ENCODE measurements around the gene KDM4F.

KDM4F gene

DNA sequence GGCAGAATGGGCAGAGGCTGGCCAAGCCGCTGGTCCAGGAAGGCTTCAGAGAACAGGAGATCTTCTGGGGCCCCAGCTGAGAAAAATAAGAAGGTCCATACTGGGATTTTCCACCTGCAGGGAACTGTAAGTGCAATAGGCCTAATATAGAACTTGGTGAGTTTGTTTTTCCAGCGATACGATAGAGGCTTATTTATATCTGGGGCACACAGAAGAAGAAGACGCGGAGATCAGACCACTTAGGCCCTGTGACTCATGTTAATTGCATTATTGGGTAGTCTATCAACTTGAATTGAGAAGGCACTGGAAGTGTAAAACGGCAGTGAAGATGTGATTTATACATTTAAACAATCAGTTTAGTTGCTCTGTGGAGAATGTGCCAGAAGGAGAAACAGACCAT, 9.8 kb downstream of the KDM4F start:
- DNase-seq, result no peak

- DNase-seq, result peak in 3 of 56 donors; percentile 10 to 31 (median 12)
Observed at GRCh38 chr11:95065336-95065735, 16.1 kb downstream of the KDM4F start.

DNA sequence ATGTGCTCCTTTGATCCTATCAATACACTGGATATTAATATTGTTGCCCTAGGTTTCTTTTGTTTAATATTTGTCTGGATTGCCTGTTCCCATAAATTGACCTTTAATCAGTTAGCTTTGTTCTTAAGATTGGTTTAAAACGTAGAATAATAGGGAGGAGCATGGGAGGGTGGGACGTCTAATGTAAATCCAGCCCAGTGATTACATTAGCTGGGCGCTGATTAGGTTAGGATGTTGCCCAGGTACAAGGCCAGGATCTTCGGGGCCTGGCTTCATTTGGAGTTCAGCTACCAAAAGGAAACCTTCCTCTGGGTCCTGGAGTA, 17.5 kb downstream of the KDM4F start, which contains the start of gene SRSF8:
SRSF8 (plus strand) TSS at position 204 of the 323 bp plus-strand sequence. CDS start 308 bp downstream, outside the sequence.
- DNase-seq, result no peak

DNA sequence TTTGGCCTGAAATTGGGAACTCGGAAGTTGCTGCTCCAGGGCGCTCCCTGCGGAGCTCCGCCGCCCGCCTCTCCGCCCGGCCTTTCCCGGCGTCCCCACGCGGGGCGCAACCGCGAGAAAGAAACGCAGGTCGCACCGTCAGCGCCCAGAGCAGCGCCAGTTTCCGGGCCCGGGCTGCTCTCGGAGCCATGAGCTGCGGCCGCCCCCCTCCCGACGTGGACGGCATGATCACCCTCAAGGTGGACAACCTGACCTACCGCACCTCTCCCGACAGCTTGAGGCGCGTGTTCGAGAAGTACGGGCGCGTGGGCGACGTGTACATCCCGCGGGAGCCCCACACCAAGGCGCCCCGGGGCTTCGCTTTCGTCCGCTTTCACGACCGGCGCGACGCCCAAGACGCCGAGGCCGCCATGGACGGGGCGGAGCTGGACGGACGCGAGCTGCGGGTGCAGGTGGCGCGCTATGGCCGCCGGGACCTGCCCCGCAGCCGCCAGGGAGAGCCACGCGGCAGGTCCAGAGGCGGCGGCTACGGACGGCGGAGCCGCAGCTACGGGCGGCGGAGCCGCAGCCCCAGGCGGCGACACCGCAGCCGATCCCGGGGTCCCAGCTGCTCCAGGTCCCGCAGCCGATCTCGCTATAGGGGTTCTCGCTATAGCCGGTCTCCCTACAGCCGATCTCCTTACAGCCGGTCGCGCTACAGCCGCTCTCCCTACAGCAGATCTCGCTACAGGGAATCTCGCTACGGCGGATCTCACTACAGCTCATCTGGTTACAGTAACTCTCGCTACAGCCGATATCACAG, 18.0 kb downstream of the KDM4F start:
- DNase-seq, result peak in 54 of 56 donors; percentile 22 to 88 (median 74)

DNA sequence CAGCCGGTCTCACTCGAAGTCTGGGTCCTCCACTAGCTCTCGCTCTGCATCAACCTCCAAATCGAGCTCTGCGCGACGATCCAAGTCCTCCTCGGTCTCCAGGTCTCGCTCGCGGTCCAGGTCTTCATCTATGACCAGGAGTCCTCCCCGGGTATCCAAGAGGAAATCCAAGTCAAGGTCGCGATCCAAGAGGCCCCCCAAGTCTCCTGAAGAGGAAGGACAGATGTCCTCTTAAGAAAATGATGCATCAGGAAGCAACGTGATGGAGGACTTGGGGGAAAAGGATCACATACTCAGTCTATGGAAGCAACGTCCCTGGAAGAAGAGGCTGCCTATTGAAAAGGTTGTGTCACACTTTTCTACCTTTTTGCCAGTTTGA, 18.6 kb downstream of the KDM4F start:
- DNase-seq, result peak in 6 of 56 donors; percentile 34 to 73 (median 42)

GRCh38 chr11:95068549-95068948, 19.3 kb downstream of the KDM4F start:
- peak in 47 of 56 donors; percentile 6 to 78 (median 56) for DNase-seq

DNA sequence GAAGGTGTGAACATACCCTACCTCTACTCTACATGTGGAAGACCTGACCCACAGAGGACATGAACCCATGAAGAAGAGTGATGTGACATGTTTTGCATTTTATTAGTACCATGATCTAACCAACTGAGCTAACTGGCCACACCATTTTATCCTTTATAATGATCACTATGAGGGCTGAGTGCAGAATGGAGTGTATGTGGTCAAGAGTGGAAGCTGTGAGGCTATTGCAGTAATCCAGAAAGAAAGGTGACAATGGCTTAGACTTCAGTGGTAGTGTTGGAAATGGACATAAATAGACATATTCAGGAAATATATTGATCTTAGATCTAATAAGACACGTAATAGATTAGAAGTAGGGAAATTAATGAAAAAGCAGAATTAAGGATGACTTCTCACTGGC, 21.2 kb downstream of the KDM4F start:
- no peak for DNase-seq

DNA sequence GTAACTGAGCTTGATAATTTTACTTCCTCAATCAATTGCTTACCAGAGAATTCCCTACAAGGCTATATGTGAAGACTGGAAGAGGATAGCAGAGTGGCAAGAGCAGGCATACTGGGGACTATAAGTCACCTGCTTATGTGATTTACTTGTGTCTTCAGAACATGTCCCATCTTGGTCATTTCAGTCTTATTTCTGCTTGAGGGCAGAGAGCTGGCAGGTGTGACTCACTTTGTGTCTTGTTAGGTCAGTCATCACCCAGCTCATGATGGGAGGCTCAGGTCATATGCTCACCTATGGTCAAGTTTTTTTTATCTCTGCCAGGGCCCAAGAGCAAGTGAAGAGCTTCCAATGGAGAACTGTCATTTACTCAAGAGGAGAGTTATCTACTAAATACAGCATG, 23.7 kb downstream of the KDM4F start:
- DNase-seq, result no peak

- DNase-seq, result peak in 18 of 56 donors; percentile 6 to 79 (median 22)
Observed at GRCh38 chr11:95074792-95075563, 25.8 kb downstream of the KDM4F start.

DNA sequence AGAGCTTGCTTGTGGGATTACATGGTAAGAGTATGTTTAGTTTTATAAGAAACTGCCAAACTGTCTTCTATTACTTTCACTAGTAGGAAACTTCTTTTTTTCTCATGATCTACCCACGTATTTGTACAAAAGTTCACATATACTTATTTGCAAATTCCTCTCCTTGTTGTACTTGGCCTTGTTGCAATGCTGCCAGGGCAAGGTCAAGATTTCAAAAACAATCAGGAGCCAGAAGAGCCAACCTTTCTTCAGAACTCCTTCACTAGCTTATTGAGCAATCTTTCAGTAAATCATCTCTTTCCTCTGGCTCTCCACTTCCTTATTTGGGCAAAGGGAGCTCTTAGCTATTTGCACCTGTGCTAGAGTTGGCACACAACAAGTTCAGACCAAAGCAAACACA, 27.2 kb downstream of the KDM4F start:
- no peak for DNase-seq

DNA sequence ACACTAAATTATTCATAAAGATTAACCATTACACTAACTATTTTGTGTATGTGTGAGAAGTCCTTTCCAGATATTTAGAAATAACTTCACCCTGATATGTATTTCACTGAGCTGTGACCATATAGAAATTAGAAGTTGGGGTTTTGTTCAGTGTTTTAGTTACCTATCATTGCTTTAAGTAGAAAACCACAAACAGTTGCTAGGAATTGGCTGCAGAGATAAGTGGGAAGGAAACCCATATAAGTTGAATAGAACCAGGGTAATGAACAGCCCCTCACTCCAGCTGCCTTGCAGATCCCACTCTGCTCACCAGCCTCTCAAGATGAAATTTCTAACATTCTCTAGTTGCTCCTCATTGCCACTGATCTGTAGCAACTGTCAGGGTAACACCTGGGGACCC, 27.8 kb downstream of the KDM4F start:
- no peak for DNase-seq

GRCh38 chr11:95078526-95078925, 29.3 kb downstream of the KDM4F start:
- DNase-seq, result no peak

- no peak for DNase-seq
Observed at GRCh38 chr11:95081010-95081409, 31.8 kb downstream of the KDM4F start.

DNA sequence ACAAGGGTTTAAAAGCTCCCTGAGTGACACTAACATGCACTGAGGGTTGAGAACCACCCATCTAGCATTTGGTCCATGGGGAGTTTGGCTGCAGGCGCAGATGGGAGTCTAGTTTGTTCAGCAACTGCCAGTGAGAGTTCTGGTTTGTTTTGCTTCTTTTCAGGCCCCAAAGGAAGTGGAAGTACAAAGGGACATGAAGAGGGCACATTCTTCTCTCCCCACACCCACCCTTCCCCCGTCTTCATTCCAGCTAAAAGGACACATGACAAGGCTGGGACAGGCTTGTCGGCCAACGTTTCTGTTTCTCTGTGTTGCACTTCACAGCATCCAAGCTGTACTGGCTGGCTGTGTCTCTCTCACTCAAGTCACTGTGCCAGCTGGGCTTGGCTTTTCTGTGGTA, 32.2 kb downstream of the KDM4F start:
- DNase-seq, result peak in 49 of 56 donors; percentile 24 to 85 (median 60)

- peak in 37 of 56 donors; percentile 9 to 86 (median 53) for DNase-seq
Observed at GRCh38 chr11:95082576-95083001, 33.4 kb downstream of the KDM4F start.

GRCh38 chr11:95084509-95084908, 35.3 kb downstream of the KDM4F start:
- DNase-seq, result peak in 1 of 56 donors; percentile 18

- no peak for DNase-seq
Observed at GRCh38 chr11:95085117-95085816, 36.0 kb downstream of the KDM4F start.

GRCh38 chr11:95086151-95086550, 36.9 kb downstream of the KDM4F start:
- no peak for DNase-seq

GRCh38 chr11:95086836-95087570, 37.8 kb downstream of the KDM4F start:
- no peak for DNase-seq

DNA sequence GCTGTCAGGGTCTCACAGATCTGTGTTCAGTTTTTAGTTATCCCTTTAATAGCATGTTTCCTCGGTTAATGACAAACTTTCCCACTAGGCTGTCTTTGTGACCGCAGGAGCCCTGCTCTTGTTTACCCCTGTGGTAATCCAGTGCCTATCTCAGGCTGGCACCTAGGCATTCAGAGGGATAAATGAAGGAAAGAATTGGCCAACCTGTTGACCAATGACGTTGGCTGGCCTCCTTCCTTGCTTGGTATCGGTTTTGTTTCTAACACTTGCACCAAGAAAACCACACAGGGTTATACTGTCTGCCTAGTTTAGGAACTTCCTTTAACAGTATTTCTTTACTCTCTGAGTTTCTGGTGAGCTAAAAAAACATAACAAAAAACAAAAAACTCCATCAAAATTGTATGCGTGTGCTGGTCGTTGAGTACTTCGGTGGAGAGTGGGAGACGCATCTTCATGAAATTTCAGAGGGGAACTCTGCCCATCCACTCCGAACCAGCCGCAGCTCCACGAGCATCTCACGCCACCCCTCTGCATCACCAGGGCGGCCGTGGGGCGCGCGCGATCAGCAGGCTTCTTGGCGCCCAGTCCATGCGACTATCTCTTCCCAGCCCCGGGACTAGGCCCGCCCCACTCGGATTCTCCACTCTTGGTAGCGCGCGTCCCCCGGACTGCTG, 39.9 kb downstream of the KDM4F start:
- DNase-seq, result peak in 10 of 56 donors; percentile 19 to 94 (median 78)
